Esophagus squamous epithelium (tissue), 4 donors: Measurements from ENCODE around the gene SUSD3.

Experiments
- CTCF ChIP-seq, 6 experiments: fragments of 450-650 bp in 4 of 6; fragments of 200-600 bp in 2 of 6; sonication (generic) in 2 of 6; IDR thresholded peaks; one replicate each; pipeline ENCODE4 v1.5.1; 2016 to 2019; ENCODE audit warnings: antibody characterized with exemption in 6 of 6, mild to moderate bottlenecking in 4 of 6, moderate library complexity in 4 of 6
- POLR2A ChIP-seq, 4 donors: fragments of 450-650 bp; IDR thresholded peaks; one replicate each; pipeline ENCODE4 v1.6.1; 2017; ENCODE audit warnings: antibody characterized with exemption in 4 of 4, mild to moderate bottlenecking in 4 of 4, moderate library complexity in 3 of 4

- TF ChIP-seq POLR2A (IDR thresholded peaks at IDR 0.05) (no peak), CTCF (IDR thresholded peaks at IDR 0.05) (no peak)
Measured at GRCh38 chr9:93010056-93010455, 48.4 kb upstream of the SUSD3 start.
